HG02759 (cell line): ENCODE results near the gene KCNA2.

Experiments used
- ATAC-seq: cut with Tn5 transposase; IDR thresholded peaks from one replicate; pipeline ENCODE4 v1.9.1; 2021; ENCODE audit warnings: mild to moderate bottlenecking, moderate library complexity; ENCODE audit not compliant: unreplicated experiment

KCNA2 gene

DNA sequence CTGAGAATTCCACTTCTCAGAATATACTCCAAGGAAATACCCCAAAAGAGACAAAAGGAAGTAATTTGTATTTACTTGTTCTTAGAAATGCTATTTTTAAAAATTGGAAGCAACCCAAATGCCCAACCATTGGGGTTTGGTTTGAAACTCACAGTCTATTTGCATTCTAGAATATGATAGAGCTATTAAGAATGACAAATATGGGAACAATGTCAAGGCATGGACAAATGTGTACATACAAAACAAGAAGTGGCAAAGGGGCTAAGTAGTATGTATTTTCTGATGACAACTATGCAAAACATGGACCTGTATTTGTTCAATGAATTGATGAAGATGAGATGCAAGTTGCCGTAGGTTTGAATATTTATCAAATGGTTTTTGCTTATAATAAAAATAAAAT lies 32.8 kb downstream of the KCNA2 start:
- ATAC-seq = no peak

- ATAC-seq = no peak
These were observed 33.4 kb downstream of the KCNA2 start for GRCh38 chr1:110572751-110573150.

GRCh38 chr1:110570901-110571300 lies 35.3 kb downstream of the KCNA2 start:
- ATAC-seq = no peak

- ATAC-seq = no peak
These were observed 35.9 kb downstream of the KCNA2 start for GRCh38 chr1:110570307-110570706.

DNA sequence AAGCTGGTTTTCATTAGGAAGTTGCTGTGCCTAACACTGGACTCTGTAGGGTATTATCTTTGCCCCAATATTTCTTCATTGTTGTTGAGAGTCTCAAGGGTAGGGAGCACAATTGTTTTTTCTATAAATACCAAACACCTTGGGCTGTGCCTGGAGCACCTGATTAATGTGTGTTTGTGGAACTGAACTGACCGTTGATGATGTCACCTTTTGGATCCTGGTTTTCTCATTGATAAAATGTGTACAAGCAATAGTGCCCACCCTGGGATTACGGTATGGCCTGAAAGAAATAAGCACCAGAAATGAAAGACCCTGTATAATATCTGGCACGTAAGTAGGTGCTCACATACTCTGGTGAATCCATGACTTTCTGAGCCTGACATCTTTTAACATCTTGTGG lies 39.3 kb downstream of the KCNA2 start:
- ATAC-seq = no peak

GRCh38 chr1:110565565-110565964 lies 40.6 kb downstream of the KCNA2 start:
- no peak for ATAC-seq

GRCh38 chr1:110563089-110563488 lies 43.1 kb downstream of the KCNA2 start:
- no peak for ATAC-seq

- ATAC-seq = no peak
These were observed 44.6 kb downstream of the KCNA2 start for GRCh38 chr1:110561596-110561995.

GRCh38 chr1:110559157-110559556 lies 47.0 kb downstream of the KCNA2 start:
- no peak for ATAC-seq

- no peak for ATAC-seq
These were observed 48.7 kb downstream of the KCNA2 start for GRCh38 chr1:110557481-110557880.

DNA sequence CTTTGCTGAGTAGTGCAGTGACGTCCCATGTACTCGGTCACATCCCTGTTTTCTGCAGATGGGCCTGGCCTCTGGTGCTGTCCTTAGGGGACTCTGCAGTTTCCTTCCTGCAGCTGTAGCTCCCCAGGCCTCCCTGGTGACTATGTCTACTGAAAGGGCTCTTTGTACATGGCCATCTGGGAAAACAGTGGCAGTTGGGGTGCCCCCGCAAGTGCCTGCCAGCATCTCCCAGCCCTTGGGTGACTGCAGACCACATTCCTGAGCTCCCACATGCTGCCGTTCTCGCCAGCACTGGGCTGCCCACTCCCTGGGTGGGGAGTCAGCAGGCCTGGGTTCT lies 49.7 kb downstream of the KCNA2 start:
- ATAC-seq = no peak

- no peak for ATAC-seq
These were observed 50.2 kb downstream of the KCNA2 start for GRCh38 chr1:110555807-110556470.

GRCh38 chr1:110554871-110555801 lies 51.0 kb downstream of the KCNA2 start:
- ATAC-seq = no peak

DNA sequence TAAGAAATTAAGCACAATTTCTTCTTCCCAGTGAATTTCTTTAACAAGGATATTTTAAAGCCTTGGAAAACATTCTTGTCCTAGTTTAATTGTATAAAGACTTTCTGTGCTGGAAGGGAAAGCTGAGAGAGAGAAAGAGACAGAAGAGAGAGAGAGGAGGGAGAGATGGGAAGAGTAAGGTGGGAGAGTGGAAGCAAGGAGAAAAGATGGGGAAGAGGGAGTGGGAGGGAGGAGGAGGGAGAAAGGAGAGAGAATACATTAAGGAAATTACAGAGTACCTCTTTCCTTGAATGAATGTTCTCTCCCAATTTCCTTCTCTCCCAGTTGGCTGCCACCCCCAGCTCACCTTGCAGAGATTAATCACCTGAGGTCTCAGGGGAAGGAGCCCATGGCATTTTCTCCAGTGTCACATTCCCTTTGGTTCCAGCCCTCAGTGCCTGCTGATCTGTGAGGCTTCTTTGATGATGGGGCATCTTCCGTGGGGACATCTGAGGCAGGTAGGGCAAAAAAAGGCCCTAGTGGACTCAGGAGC lies 54.8 kb downstream of the KCNA2 start:
- ATAC-seq = no peak

GRCh38 chr1:110549831-110550230 lies 56.3 kb downstream of the KCNA2 start:
- no peak for ATAC-seq

DNA sequence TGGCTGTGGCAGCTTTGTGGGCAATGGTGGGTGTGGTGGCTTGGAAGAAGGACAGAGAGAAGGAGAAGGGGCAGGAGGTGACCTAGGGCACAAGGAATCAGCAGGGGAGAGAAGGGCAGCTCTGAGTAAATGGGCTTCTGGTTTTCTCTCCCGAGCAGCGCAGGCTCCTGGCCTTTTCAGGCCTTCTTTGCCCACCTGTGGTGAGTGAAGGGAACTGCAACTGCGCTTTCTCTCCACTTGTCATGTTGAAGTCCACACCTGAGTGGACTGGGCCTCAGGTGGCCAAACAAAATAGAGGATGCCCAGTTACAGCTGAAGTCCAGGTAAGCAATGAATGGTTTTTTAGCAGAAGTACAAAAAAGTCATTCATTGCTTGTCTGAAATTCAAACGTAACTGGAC lies 57.8 kb downstream of the KCNA2 start:
- ATAC-seq = no peak

DNA sequence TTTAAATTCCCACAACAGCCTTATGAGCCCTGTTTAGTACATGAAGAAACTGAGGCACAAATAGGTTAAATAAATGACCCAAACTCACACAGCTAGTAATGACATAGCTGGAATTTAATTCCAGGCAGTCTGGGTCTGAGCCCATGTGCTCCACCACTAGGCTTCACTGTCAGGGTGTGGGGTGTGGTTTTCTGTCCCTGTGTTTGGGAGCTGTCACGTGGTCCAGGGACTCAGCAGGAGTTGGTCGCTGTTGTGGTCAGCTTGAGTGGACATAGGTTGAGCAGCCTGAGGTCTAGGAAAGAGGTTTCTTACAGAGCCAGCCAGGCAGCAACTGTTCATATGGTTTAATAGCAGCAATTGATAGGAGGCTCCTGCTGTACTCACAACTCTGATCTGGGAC lies 59.1 kb downstream of the KCNA2 start:
- ATAC-seq = no peak

DNA sequence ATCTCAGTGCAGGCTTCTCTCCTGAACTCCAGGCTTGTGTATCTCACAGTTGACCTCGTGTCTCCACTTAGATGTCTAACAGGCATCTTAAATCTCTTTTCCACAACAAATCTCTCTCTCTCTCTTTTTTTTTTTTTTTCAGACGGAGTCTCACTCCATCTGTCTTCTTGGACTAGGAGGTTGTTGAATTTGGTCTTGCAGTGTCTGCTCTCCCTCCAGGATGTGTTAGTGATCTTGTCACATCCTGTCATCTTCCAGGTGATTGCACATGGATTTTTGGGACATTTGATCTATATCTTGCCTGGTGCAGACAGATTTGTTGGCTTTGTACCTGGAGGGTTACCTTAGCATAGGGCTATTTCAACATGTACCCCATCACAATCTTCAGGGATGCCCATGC lies 60.7 kb downstream of the KCNA2 start:
- no peak for ATAC-seq

DNA sequence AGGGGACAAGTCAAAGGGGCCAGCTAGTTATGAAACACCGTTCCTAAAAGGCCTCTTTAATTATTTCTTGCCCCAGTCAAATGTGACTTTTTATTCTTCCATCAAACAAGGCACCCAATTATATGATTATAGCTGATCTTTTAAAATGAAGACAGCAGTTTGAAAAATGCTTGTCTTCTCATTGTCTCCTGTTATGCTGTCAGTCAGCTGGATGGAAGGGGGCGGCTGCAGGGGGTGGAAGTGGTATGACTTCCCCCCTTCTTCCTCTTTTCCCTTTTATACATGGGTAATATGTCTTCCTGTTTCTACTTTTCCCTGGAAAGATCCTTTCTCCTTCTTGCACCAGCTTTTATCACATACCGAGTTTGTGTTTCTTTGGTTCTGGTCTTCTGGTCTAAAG lies 61.4 kb downstream of the KCNA2 start:
- ATAC-seq = no peak
